22Rv1 (cell line): Measurements from ENCODE around the gene ICAM4.
"Not testable (repeated sequence)": the region's sequence is repeated elsewhere in the genome, so short reads cannot be mapped to it uniquely, and the experiment has no call there.

Experiments
- H3K27ac ChIP-seq: fragments of 450-650 bp; 2 replicates; pipeline ENCODE4 v1.5.1; 2017
- ZFX ChIP-seq: fragments of 450-650 bp; IDR thresholded peaks from 2 replicates; pipeline ENCODE4 v1.6.1; 2017; ENCODE audit warnings: antibody characterized with exemption, borderline replicate concordance
- TF ChIP-seq, protein P1 (sequence below): fragments of 450-650 bp; IDR thresholded peaks from 2 replicates; pipeline ENCODE4 v1.5.1; 2017; ENCODE audit warnings: mild to moderate bottlenecking

The ICAM4 gene

GRCh38 chr19:10335352-10335985, 48.7 kb downstream of the ICAM4 start:
- H3K27ac ChIP-seq: peak overlapping the region; percentile 85; the same call in 1 of the 2 replicates
- TF ChIP-seq, protein P1, sequence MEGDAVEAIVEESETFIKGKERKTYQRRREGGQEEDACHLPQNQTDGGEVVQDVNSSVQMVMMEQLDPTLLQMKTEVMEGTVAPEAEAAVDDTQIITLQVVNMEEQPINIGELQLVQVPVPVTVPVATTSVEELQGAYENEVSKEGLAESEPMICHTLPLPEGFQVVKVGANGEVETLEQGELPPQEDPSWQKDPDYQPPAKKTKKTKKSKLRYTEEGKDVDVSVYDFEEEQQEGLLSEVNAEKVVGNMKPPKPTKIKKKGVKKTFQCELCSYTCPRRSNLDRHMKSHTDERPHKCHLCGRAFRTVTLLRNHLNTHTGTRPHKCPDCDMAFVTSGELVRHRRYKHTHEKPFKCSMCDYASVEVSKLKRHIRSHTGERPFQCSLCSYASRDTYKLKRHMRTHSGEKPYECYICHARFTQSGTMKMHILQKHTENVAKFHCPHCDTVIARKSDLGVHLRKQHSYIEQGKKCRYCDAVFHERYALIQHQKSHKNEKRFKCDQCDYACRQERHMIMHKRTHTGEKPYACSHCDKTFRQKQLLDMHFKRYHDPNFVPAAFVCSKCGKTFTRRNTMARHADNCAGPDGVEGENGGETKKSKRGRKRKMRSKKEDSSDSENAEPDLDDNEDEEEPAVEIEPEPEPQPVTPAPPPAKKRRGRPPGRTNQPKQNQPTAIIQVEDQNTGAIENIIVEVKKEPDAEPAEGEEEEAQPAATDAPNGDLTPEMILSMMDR: no peak
- TF ChIP-seq ZFX: no peak

GRCh38 chr19:10336725-10337124, 50.0 kb downstream of the ICAM4 start:
- not testable (repeated sequence) for H3K27ac ChIP-seq
